HFF-Myc (cell line): ENCODE measurements around the gene FBXW4.

Experiments used
- DNase-seq: peaks from one replicate; pipeline ENCODE4 v3.0.0-alpha.2; 2011; ENCODE audit warnings: low read depth; ENCODE audit errors: extremely low read depth
- H3K4me3 ChIP-seq: replicated peaks from 2 replicates; pipeline ENCODE4 v1.5.1; 2011; ENCODE audit warnings: low read depth, mild to moderate bottlenecking, control low read depth, low read length
- TF ChIP-seq, protein P1 (sequence below): IDR thresholded peaks from 2 replicates; pipeline ENCODE4 v1.5.1; 2012; ENCODE audit warnings: mild to moderate bottlenecking, low read depth, low read length, control low read depth; ENCODE audit errors: missing control alignments

The FBXW4 gene, protein sequence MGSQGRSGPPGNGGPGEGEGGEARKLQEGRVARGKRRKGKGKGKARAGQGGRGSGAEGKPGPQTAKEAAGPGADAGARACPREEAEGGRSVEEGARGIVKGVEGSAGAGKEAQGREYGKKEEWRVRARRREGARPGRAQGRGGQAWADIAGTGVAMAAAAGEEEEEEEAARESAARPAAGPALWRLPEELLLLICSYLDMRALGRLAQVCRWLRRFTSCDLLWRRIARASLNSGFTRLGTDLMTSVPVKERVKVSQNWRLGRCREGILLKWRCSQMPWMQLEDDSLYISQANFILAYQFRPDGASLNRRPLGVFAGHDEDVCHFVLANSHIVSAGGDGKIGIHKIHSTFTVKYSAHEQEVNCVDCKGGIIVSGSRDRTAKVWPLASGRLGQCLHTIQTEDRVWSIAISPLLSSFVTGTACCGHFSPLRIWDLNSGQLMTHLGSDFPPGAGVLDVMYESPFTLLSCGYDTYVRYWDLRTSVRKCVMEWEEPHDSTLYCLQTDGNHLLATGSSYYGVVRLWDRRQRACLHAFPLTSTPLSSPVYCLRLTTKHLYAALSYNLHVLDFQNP

DNA sequence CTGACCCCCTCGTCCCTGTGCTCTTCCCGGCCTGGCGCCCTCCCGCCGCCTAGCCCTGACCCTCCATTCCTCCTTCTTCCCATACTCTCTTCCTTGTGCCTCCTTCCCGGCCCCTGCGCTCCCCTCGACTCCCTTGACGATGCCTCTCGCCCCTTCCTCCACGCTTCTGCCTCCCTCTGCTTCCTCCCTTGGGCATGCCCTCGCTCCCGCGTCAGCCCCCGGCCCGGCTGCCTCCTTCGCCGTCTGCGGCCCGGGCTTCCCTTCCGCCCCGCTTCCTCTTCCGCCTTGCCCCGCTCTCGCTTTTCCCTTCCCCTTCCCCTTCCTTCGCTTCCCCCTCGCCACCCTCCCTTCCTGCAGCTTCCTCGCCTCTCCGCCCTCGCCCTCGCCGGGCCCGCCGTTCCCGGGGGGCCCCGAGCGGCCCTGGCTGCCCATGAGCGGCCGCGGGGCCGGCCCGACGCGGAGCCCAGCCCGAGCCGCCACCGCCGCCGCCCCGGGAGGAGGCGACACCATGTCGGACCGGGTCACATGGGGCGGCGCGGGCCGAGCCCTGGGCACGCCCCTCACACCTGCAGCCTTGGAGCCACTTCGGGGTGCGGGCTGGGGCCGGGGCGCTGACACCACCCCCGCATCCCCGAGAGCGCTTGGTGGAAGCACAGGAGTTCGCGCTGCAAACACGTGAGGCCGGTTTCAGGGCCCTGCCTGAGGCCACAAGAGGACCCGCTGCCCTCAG, at the start of gene FBXW4:
TSS of gene FBXW4 (minus strand) at position 497 of the 730 bp plus-strand sequence. CDS start at position 432, 65 bp downstream.
- peak within 1 kb of the TSS; percentile 69 for H3K4me3 ChIP-seq
- TF ChIP-seq, protein P1, sequence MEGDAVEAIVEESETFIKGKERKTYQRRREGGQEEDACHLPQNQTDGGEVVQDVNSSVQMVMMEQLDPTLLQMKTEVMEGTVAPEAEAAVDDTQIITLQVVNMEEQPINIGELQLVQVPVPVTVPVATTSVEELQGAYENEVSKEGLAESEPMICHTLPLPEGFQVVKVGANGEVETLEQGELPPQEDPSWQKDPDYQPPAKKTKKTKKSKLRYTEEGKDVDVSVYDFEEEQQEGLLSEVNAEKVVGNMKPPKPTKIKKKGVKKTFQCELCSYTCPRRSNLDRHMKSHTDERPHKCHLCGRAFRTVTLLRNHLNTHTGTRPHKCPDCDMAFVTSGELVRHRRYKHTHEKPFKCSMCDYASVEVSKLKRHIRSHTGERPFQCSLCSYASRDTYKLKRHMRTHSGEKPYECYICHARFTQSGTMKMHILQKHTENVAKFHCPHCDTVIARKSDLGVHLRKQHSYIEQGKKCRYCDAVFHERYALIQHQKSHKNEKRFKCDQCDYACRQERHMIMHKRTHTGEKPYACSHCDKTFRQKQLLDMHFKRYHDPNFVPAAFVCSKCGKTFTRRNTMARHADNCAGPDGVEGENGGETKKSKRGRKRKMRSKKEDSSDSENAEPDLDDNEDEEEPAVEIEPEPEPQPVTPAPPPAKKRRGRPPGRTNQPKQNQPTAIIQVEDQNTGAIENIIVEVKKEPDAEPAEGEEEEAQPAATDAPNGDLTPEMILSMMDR = no peak
- DNase-seq = no peak

DNA sequence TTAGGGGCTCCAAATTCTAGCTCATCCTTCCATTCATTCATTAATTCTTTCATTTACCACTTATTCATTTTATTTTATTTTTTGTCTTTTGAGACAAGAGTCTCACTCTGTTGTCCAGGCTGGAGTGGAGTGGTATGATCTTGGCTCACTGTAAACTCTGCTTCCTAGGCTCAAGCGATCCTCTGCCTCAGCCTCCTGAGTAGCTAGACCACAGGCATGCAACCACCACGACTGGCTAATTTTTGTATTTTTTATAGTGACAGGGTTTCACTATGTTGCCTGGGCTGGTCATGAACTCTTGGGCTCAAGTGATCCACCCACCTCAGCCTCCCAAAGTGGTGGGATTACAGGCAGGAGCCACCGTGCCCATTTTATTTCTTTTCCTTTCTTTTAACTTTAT, 49.3 kb upstream of the FBXW4 start:
- no peak overlapping the region for H3K4me3 ChIP-seq
- TF ChIP-seq, protein P1 = no peak
- DNase-seq = no peak

DNA sequence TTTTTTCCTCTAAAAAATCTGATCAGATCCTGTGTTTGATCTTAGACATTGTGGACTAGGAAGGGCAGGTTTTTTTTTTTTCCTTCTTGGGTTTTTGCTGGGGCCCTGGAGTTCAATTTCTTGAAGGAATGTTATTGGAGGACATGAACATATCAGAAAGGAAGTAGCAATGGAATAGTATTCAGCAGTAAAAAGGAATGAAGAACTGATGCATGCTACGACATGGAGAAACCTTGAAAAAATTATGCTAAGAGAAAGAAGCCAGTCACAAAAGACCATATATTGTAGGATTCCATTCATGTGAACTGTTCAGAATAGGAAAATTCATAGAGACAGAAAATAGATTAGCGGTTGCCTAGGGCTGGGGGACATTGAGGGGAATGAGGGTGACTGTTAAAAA, 47.0 kb upstream of the FBXW4 start:
- DNase-seq = no peak
- no peak overlapping the region for H3K4me3 ChIP-seq
- TF ChIP-seq, protein P1 = no peak

DNA sequence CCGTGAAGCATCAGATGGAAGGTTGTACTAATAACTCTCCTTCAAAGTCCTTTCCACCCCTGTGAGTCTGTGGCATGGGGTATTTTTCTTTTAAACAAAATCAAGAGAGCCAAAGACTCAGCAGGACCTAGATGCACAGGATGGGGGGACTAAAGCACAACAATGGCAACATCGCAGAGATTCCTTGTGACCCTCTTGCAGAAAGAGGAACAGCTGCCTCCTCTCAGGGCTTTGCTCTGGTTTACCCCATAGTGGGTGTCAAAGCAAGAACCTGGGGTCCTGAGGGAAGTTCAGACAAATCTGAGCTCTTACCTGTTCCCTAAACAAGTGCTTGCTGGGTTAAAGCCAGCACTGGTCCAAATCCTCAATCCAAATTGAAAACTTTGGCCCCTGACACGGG, 41.7 kb upstream of the FBXW4 start:
- TF ChIP-seq, protein P1 = no peak
- no peak for DNase-seq

DNA sequence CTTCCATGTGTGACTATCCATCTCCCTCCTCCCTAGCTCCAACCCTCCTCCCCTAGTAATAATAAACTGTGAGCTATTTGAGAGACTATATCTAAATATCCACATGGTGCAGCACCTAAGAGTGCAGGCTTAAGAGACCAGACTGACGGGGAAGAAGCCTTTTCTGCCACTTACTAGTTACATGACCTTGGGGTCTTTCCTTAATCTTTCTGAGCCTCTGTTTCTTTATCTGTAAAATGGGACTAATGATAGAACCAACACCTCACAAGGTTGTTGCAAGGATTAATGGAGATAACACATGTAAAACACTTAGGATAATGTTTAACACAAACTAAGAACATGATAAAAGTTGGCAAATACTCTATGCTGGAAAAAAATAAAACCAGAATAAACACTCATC, 37.1 kb upstream of the FBXW4 start:
- DNase-seq = no peak
- no peak overlapping the region for H3K4me3 ChIP-seq
- TF ChIP-seq, protein P1 = no peak

More for the DNA sequence above, 41.7 kb upstream of the FBXW4 start:
- H3K4me3 ChIP-seq = no peak overlapping the region

DNA sequence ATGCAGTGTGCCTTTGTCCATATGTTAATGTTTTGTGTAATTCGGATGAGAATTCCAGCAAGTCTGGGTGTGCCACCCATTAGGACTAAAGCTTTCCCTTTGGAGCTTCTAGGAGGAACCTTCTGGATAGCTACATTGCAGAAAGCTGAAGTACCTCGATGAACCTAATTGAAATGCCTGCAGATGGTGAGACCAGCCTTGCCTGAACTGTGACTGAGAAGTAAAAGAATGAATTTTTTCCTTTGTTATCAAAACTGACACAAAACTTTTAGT, 31.1 kb upstream of the FBXW4 start:
- DNase-seq = no peak
- no peak overlapping the region for H3K4me3 ChIP-seq
- TF ChIP-seq, protein P1 = no peak
